GM12878 (cell line): ENCODE data around the gene RGCC. TPM values are rescaled to one million over a fixed set of nuclear protein-coding genes. Genes with fewer than 3 reads are reported as not detected.

Source experiments
- ATAC-seq: fragments of 200-7000 bp; cut with Tn5 transposase; 3 replicates; pipeline ENCODE4 v1.9.1; 2020; ENCODE audit warnings: mild to moderate bottlenecking, moderate library complexity
- BruUV-seq: library from RNA; stranded (reverse); fragments of 400-500 nt; replicated peaks from 2 replicates; lab custom pipeline; 2021; lab: Mats Ljungman, UMichigan
- CTCF ChIA-PET: fragments of 300-600 bp; sonication (Branson Sonifier 250); formaldehyde crosslinking; extraction: SDS; loops from one replicate; lab custom pipeline; 2021; ENCODE audit warnings: inconsistent platforms; lab: Yijun Ruan, JAX
- POLR2A ChIA-PET: fragments of 350-600 bp; formaldehyde crosslinking; extraction: SDS; loops from one replicate; lab custom pipeline; 2021; ENCODE audit warnings: inconsistent platforms; lab: Charles Lee
- RAD21 ChIA-PET: fragments of 300-600 bp; sonication (Branson Sonifier 250); formaldehyde crosslinking; loops from one replicate; lab custom pipeline; 2023; ENCODE audit warnings: antibody characterized with exemption; ENCODE audit not compliant: unreplicated experiment; lab: Charles Lee
- SMC1A ChIA-PET: fragments of 300-600 bp; sonication (Branson Sonifier 250); formaldehyde crosslinking; loops from one replicate; lab custom pipeline; 2023; ENCODE audit not compliant: unreplicated experiment, uncharacterized antibody; lab: Charles Lee
- DNase-seq: peaks from one replicate; pipeline ENCODE4 v3.0.0-alpha.2; 2011; ENCODE audit warnings: low read depth, low spot score
- FAIRE-seq: peaks from 3 replicates; lab custom pipeline; 2011; peaks lifted over from hg19 to GRCh38; lab: Jason Lieb, UNC
- H2AFZ ChIP-seq: 2 replicates; pipeline ENCODE4 v1.6.0; 2011; ENCODE audit warnings: low read depth, low read length, control low read depth; ENCODE audit not compliant: control insufficient read depth
- H3K27ac ChIP-seq: 2 replicates; pipeline ENCODE4 v1.5.1; 2011; ENCODE audit warnings: control low read depth; ENCODE audit not compliant: control insufficient read depth, insufficient read depth
- H3K27me3 ChIP-seq, 2 experiments: replicated peaks in 1 of 2; 2 replicates each; pipeline versions ENCODE4 v1.6.0 to v1.6.1; 2011; ENCODE audit warnings: low read length in 1 of 2; ENCODE audit not compliant: control insufficient read depth in 2 of 2, insufficient read depth in 2 of 2
- H3K36me3 ChIP-seq, 2 experiments: 2 replicates each; pipeline ENCODE4 v1.5.1; 2011; ENCODE audit warnings: low read length in 1 of 2; ENCODE audit not compliant: control insufficient read depth in 2 of 2, insufficient read depth in 2 of 2
- H3K4me1 ChIP-seq: 2 replicates; pipeline ENCODE4 v1.6.1; 2011; ENCODE audit warnings: mild to moderate bottlenecking, low read length, moderate library complexity, mixed read lengths; ENCODE audit not compliant: control insufficient read depth, insufficient read depth
- H3K4me2 ChIP-seq: 2 replicates; pipeline ENCODE4 v1.6.0; 2011; ENCODE audit warnings: control low read depth; ENCODE audit not compliant: control insufficient read depth, insufficient read depth
- H3K4me3 ChIP-seq: fragments of 200-600 bp; sonication (generic); 2 replicates; pipeline ENCODE4 v1.5.1; 2016
- H3K79me2 ChIP-seq: 2 replicates; pipeline ENCODE4 v1.6.0; 2011; ENCODE audit warnings: low read length; ENCODE audit not compliant: control insufficient read depth, insufficient read depth
- H3K9ac ChIP-seq: 2 replicates; pipeline ENCODE4 v1.8.0; 2011; ENCODE audit warnings: low read length, control low read depth, mixed read lengths; ENCODE audit not compliant: control insufficient read depth, insufficient read depth
- H3K9me3 ChIP-seq: replicated peaks from 3 replicates; pipeline ENCODE4 v1.5.1; 2011; ENCODE audit warnings: mild to moderate bottlenecking, low read length; ENCODE audit not compliant: control insufficient read depth, insufficient read depth
- H4K20me1 ChIP-seq: 2 replicates; pipeline ENCODE4 v1.6.0; 2011; ENCODE audit not compliant: control insufficient read depth, insufficient read depth
- KDM1A ChIP-seq: fragments of 200-600 bp; sonication (generic); IDR thresholded peaks from 2 replicates; pipeline ENCODE4 v1.6.1; 2016; ENCODE audit warnings: borderline replicate concordance
- LARP7 ChIP-seq: fragments of 450-650 bp; IDR thresholded peaks from 2 replicates; pipeline ENCODE4 v1.6.1; 2017; ENCODE audit warnings: mild to moderate bottlenecking
- RCOR1 ChIP-seq: conservative IDR thresholded peaks from 2 replicates; pipeline ENCODE4 v1.6.1; 2012; ENCODE audit warnings: low read depth, low read length, improper control_type of control experiment
- SP1 ChIP-seq: IDR thresholded peaks from one replicate; pipeline ENCODE4 v1.6.1; 2011; ENCODE audit warnings: low read depth, low read length
- SPI1 ChIP-seq: IDR thresholded peaks from 2 replicates; pipeline ENCODE4 v1.6.1; 2011; ENCODE audit warnings: low read depth, mild to moderate bottlenecking, low read length, moderate library complexity, borderline replicate concordance; ENCODE audit not compliant: insufficient read depth
- SREBF1 ChIP-seq: IDR thresholded peaks from 2 replicates; pipeline ENCODE4 v1.6.1; 2012; ENCODE audit warnings: mild to moderate bottlenecking, low read length
- WGBS: methylation state at CpG from one replicate; pipeline ENCODE4 v1.1.6; 2016; ENCODE audit warnings: low lambda C conversion rate; ENCODE audit not compliant: insufficient replicate concordance, insufficient coverage; ENCODE audit errors: missing lambda C conversion rate; 5-methylcytosine and 5-hydroxymethylcytosine counted together
- in situ Hi-C: fragments of 300-500 bp; cut with MboI; formaldehyde crosslinking; loops from 9 replicates; pipeline ENCODE4 v1.14.3; 2018; ENCODE audit warnings: mixed read lengths
- intact Hi-C: fragments of 100-400 bp; cut with micrococcal nuclease; formaldehyde crosslinking; loops from one replicate; pipeline ENCODE4 v1.14.2; 2022; ENCODE audit not compliant: unreplicated experiment
- polyA plus RNA-seq, 11 experiments: library from polyadenylated mRNA; depleted of rRNA in 4 of 11; unstranded in 6 of 11; stranded (reverse) in 5 of 11; fragments of >200 nt; fragmentation: Nextera tagmentation in 4 of 11; fragmentation: Illumina TruSeq in 1 of 11; extraction: Ambion mirVana in 4 of 11; extraction: Trizol in 1 of 11; gene quantifications; 1 replicate in 1 of 11; 2 replicates in 10 of 11; pipeline versions ENCODE4 v1.2.1 to v1.2.3, GENCODE V29; 2011 to 2016; ENCODE audit warnings: inconsistent platforms in 2 of 11, missing spikeins in 2 of 11, low read depth in 1 of 11
- total RNA-seq, 4 experiments: library from RNA; depleted of rRNA in 3 of 4; stranded (reverse); fragments of >200 nt in 3 of 4; fragmentation: Illumina TruSeq in 1 of 4; extraction: Trizol in 1 of 4; gene quantifications; 2 replicates each; pipeline versions ENCODE4 v1.2.1 to v1.2.3, GENCODE V29; 2013 to 2021

Gene RGCC
- total and polyA plus RNA-seq, 10 of the 15 experiments (the other 5 are each of a cell fraction or from before 2014, with no cell fraction given): 0.41 to 19.4 (median 9.9) TPM

GRCh38 chr13:41461527-41462139, 4.3 kb downstream of the RGCC start:
- peak overlapping the region; percentile 10; the same call in 1 of the 2 replicates for H3K4me2 ChIP-seq
- H3K79me2 ChIP-seq: peaks cover 2% of the 10 kb centered on the region; the same call in 1 of the 2 replicates
- no peak for FAIRE-seq
- CTCF ChIA-PET: no interaction called here
- SMC1A ChIA-PET: no interaction called here
- TF ChIP-seq SREBF1 (no peak), LARP7 (no peak), SP1 (no peak), KDM1A (no peak), SPI1 (peak; percentile 85)
- no peaks in the 10 kb centered on the region for H3K9me3 ChIP-seq
- in situ Hi-C loops: no loop called here
- H3K9ac ChIP-seq: no peak overlapping the region
- H4K20me1 ChIP-seq: no peaks in the 10 kb centered on the region
- no peaks in the 10 kb centered on the region; a peak in 1 of 4 replicates for H3K36me3 ChIP-seq
- ATAC-seq: no peak
- H2AFZ ChIP-seq: no peak overlapping the region; the same call in 1 of the 2 replicates
- no peak overlapping the region for H3K4me3 ChIP-seq
- H3K4me1 ChIP-seq: peaks cover 78% of the 10 kb centered on the region
- H3K27ac ChIP-seq: no peak overlapping the region
- intact Hi-C loops: no loop called here
- no peak for DNase-seq
- RAD21 ChIA-PET: no interaction called here
- WGBS: 90% methylated on average over 3 of the region's 3 CpGs
- BruUV-seq: no TSS peak
- POLR2A ChIA-PET: no interaction called here
- peaks cover 0 to 6% of the 10 kb centered on the region in 2 experiments; a peak in 2 of 4 replicates for H3K27me3 ChIP-seq

GRCh38 chr13:41462427-41462826, 5.1 kb downstream of the RGCC start:
- no peak for ATAC-seq
- peaks cover 2% of the 10 kb centered on the region; the same call in 1 of the 2 replicates for H3K79me2 ChIP-seq
- ChIA-PET CTCF (interaction anchor here (1.2 kb wide), 1 partner anchor 474 kb away, joined by 3 read pairs; no protein-coding TSS in a partner anchor), SMC1A (no interaction called here), POLR2A (no interaction called here), RAD21 (no interaction called here)
- H3K9ac ChIP-seq: no peak overlapping the region
- no TSS peak for BruUV-seq
- H3K27ac ChIP-seq: 0 out of 2 replicates have a peak overlapping the region, but pooled peaks have one; percentile 10
- H2AFZ ChIP-seq: no peak overlapping the region
- WGBS: 92% methylated on average over 6 of the region's 6 CpGs
- no peak for TF ChIP-seq RCOR1
- H4K20me1 ChIP-seq: no peaks in the 10 kb centered on the region
- no peak for FAIRE-seq
- peaks cover 79% of the 10 kb centered on the region for H3K4me1 ChIP-seq
- in situ Hi-C loops: no loop called here
- no peaks in the 10 kb centered on the region; a peak in 1 of 4 replicates for H3K36me3 ChIP-seq
- 0 out of 4 replicates have a peak, but pooled peaks cover 0 to 2% of the 10 kb centered on the region in 2 experiments for H3K27me3 ChIP-seq
- no peak overlapping the region for H3K4me3 ChIP-seq
- DNase-seq: no peak
- no peaks in the 10 kb centered on the region for H3K9me3 ChIP-seq
- peak overlapping the region; percentile 10; the same call in 1 of the 2 replicates for H3K4me2 ChIP-seq
- intact Hi-C loops: no loop called here
